ENCODE data around the gene IFFO2.
"Not testable (repeated sequence)": the region's sequence is repeated elsewhere in the genome, so short reads cannot be mapped to it uniquely, and the experiment has no call there.

Gene IFFO2

GRCh38 chr1:18875107-18875795, 81.2 kb downstream of the IFFO2 start:
- POLR2A ChIA-PET = no interaction called here
- TF ChIP-seq, protein P1, sequence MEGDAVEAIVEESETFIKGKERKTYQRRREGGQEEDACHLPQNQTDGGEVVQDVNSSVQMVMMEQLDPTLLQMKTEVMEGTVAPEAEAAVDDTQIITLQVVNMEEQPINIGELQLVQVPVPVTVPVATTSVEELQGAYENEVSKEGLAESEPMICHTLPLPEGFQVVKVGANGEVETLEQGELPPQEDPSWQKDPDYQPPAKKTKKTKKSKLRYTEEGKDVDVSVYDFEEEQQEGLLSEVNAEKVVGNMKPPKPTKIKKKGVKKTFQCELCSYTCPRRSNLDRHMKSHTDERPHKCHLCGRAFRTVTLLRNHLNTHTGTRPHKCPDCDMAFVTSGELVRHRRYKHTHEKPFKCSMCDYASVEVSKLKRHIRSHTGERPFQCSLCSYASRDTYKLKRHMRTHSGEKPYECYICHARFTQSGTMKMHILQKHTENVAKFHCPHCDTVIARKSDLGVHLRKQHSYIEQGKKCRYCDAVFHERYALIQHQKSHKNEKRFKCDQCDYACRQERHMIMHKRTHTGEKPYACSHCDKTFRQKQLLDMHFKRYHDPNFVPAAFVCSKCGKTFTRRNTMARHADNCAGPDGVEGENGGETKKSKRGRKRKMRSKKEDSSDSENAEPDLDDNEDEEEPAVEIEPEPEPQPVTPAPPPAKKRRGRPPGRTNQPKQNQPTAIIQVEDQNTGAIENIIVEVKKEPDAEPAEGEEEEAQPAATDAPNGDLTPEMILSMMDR (IDR thresholded peaks at IDR 0.05; ENCODE audit: control extremely low read depth, extremely low read depth, low read depth, missing control alignments) = peak; percentile 59
- peak; percentile 84 for DNase-seq (ENCODE audit: extremely low spot score)
- CTCF ChIA-PET = interaction anchor here (0.8 to 4.6 kb wide), 11 partner anchors 8 to 363 kb away, joined by 3 to 32 read pairs (median 5); no protein-coding TSS in a partner anchor

DNA sequence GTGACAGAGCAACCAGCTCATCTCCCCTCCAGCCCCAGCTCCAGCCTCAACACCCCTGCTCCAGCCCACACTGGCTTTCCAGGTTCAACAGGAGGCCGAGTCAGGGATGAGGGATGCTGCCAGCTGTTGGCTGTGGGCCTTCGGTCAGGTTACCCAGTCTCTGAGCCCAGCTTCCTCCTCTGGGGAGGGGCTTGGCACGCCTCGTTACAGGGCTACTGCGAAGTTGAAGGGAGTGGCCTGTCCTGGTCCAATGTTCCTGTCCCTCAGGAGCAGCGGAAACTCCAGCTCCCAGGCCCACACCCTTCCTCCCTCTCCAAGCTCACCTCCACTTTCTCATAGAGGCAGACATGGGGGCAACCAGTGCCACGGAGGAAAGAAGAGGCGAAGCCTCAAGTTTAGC, 81.9 kb downstream of the IFFO2 start:
- TF ChIP-seq, protein P1 (IDR thresholded peaks at IDR 0.05; ENCODE audit: control extremely low read depth, extremely low read depth, low read depth, missing control alignments) = no peak
- ChIA-PET POLR2A (no interaction called here), CTCF (interaction anchor here (1.5 to 4.6 kb wide), 7 partner anchors 10 to 276 kb away, joined by 5 to 32 read pairs (median 14); no protein-coding TSS in a partner anchor)
- DNase-seq (ENCODE audit: extremely low spot score) = no peak

DNA sequence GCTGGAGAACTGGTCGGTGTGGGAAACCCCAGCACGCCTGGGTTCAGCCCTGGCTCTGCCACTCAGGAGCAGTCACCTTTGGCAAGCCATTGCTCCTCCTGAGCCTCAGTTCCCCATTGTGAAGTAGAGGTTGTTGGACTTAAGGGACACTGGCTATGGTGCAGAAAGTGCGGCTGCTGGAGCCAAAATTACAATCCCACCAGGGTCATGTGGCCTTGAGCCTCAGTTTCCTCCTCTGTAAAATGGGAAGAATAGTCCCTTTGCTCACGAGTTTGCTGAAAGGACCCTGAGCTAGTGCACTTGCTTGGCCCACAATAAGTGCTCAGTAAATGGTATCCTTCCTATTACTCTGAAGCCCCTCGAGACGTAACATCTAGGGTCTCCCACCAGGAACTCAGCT, 82.4 kb downstream of the IFFO2 start:
- POLR2A ChIA-PET = no interaction called here
- no peak for DNase-seq (ENCODE audit: extremely low spot score)
- CTCF ChIA-PET = interaction anchor here (1.7 to 4.6 kb wide), 6 partner anchors 11 to 276 kb away, joined by 3 to 32 read pairs (median 18); partner anchors contain the start of gene ALDH4A1
- TF ChIP-seq, protein P1 (IDR thresholded peaks at IDR 0.05; ENCODE audit: control extremely low read depth, extremely low read depth, low read depth, missing control alignments) = no peak

GRCh38 chr1:18872071-18872611, 84.3 kb downstream of the IFFO2 start:
- ChIA-PET CTCF (interaction anchor here (1.3 to 4.6 kb wide), 3 partner anchors 13 to 291 kb away, joined by 3 to 32 read pairs (median 3); partner anchors contain the start of gene ALDH4A1), POLR2A (no interaction called here)
- TF ChIP-seq, protein P1 (IDR thresholded peaks at IDR 0.05; ENCODE audit: control extremely low read depth, extremely low read depth, low read depth, missing control alignments) = no peak
- DNase-seq (ENCODE audit: extremely low spot score) = no peak

- ChIA-PET POLR2A (no interaction called here), CTCF (interaction anchor here (4.6 kb wide), 1 partner anchor 13 kb away, joined by 32 read pairs; no protein-coding TSS in a partner anchor)
- TF ChIP-seq, protein P1 (IDR thresholded peaks at IDR 0.05; ENCODE audit: control extremely low read depth, extremely low read depth, low read depth, missing control alignments) = no peak
- no peak for DNase-seq (ENCODE audit: extremely low spot score)
These were observed 84.9 kb downstream of the IFFO2 start for GRCh38 chr1:18871401-18872070.

- CTCF ChIA-PET = no interaction called here
- TF ChIP-seq, protein P1 (IDR thresholded peaks at IDR 0.05; ENCODE audit: control extremely low read depth, extremely low read depth, low read depth, missing control alignments) = no peak
- POLR2A ChIA-PET = no interaction called here
- DNase-seq (ENCODE audit: extremely low spot score) = no peak
These were observed 85.5 kb downstream of the IFFO2 start for GRCh38 chr1:18870957-18871356.

GRCh38 chr1:18870595-18870865, 85.9 kb downstream of the IFFO2 start:
- DNase-seq (ENCODE audit: extremely low spot score); CTCF ChIA-PET; POLR2A ChIA-PET: not testable (repeated sequence)

Measured in GM10248 (cell line).